Glutamatergic neuron (in vitro differentiated cells): ENCODE data around the gene THY1. TPM values are rescaled to one million over a fixed set of nuclear protein-coding genes. Genes with fewer than 3 reads are reported as not detected.

Experiments
- DNase-seq: peaks from one replicate; pipeline ENCODE4 v3.0.0; 2022
- H3K27ac Mint-ChIP-seq: one replicate; pipeline ENCODE4 v1.8.0; 2020; ENCODE audit warnings: mild to moderate bottlenecking, mixed read lengths, inconsistent platforms; ENCODE audit not compliant: unreplicated experiment
- H3K27me3 Mint-ChIP-seq: one replicate; pipeline ENCODE4 v1.8.0; 2020; ENCODE audit warnings: mild to moderate bottlenecking, moderate library complexity, mixed read lengths, inconsistent platforms; ENCODE audit not compliant: unreplicated experiment
- H3K36me3 Mint-ChIP-seq: one replicate; pipeline ENCODE4 v1.8.0; 2020; ENCODE audit warnings: mild to moderate bottlenecking, mixed read lengths, inconsistent platforms; ENCODE audit not compliant: unreplicated experiment
- H3K4me1 Mint-ChIP-seq: one replicate; pipeline ENCODE4 v1.8.0; 2020; ENCODE audit warnings: mild to moderate bottlenecking, low read depth, mixed read lengths, inconsistent platforms; ENCODE audit not compliant: unreplicated experiment
- H3K4me3 Mint-ChIP-seq: one replicate; pipeline ENCODE4 v1.8.0; 2020; ENCODE audit warnings: mild to moderate bottlenecking, mixed read lengths, inconsistent platforms; ENCODE audit not compliant: unreplicated experiment
- H3K9me3 Mint-ChIP-seq: one replicate; pipeline ENCODE4 v1.8.0; 2020; ENCODE audit warnings: mild to moderate bottlenecking, moderate library complexity, mixed read lengths, inconsistent platforms; ENCODE audit not compliant: unreplicated experiment
- long read RNA-seq: library from polyadenylated mRNA; unstranded; transcript quantifications from one replicate; pipeline ENCODE4 v2.0.0, GENCODE V29; 2020; ENCODE audit not compliant: unreplicated experiment
- total RNA-seq: library from RNA; stranded (reverse); fragmentation: NEBNext Ultra II Directional; extraction: Animal tissue kit (Norgen Biotek cat#: 25700); gene quantifications from one replicate; pipeline ENCODE4 v1.2.1, GENCODE V29; 2021; ENCODE audit not compliant: unreplicated experiment
- TF ChIP-seq, protein P1 (sequence below): fragments of 200-600 bp; sonication (generic); IDR thresholded peaks from one replicate; pipeline ENCODE4 v1.5.0; 2021; ENCODE audit not compliant: partially characterized antibody, unreplicated experiment

Gene THY1
- 22.0 TPM for total RNA-seq
- long read RNA-seq, transcript THY1-201 (4 exons, 3,556 nt): major isoform, 21 of 23 reads
- long read RNA-seq, partial matches to known transcripts: 1 of 23 reads
- long read RNA-seq, other reads (novel, unspliced or antisense): 0 of 23 reads

DNA sequence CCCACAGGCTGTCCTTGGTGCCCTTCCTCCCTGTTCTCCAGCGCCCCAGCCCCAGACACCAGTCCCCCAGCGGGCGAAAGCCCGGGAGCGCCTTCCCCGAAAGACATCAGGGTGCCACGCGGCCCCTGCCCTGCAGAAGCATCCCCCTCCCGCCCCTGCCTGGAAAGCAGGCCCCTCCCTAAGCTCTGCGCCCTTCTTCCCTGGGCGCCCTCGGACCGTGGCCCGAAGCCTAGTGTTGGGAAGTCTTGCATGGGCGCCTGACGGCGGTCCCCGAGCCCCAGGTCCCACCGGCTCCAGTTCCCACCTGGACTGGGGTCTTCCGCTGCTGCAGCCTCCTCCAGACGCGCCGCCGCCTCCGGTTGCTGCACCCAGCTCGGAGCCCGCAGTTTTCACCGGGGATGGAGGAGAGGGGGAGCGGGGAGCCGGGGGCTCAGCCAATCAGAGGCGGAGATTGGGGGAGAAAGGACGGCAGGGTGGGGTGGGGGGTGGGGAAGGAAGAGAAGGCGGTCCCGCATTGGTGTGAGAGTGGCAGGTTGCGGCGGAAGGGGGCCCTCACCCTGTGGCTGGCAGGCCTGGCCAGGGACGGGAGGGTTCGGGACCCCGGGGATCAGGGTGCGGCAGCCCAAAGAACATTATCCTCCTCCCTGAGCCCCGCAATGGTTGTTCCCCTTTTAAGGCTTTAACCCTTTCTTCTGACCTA, at the start of gene THY1:
TSS of gene THY1 (minus strand) at position 364 of the 700 bp plus-strand sequence. CDS start 2,267 bp downstream, outside the sequence.
- Mint-ChIP-seq H3K4me3 (peak within 1 kb of the TSS; percentile 96), H3K36me3 (no peaks in the 10 kb centered on the region), H3K4me1 (no peaks in the 10 kb centered on the region), H3K27ac (peak within 1 kb of the TSS; percentile 45), H3K9me3 (peaks cover 1% of the 10 kb centered on the region), H3K27me3 (peaks cover 16% of the 10 kb centered on the region)
- TF ChIP-seq, protein P1, sequence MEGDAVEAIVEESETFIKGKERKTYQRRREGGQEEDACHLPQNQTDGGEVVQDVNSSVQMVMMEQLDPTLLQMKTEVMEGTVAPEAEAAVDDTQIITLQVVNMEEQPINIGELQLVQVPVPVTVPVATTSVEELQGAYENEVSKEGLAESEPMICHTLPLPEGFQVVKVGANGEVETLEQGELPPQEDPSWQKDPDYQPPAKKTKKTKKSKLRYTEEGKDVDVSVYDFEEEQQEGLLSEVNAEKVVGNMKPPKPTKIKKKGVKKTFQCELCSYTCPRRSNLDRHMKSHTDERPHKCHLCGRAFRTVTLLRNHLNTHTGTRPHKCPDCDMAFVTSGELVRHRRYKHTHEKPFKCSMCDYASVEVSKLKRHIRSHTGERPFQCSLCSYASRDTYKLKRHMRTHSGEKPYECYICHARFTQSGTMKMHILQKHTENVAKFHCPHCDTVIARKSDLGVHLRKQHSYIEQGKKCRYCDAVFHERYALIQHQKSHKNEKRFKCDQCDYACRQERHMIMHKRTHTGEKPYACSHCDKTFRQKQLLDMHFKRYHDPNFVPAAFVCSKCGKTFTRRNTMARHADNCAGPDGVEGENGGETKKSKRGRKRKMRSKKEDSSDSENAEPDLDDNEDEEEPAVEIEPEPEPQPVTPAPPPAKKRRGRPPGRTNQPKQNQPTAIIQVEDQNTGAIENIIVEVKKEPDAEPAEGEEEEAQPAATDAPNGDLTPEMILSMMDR: no peak
- peak; percentile 66 for DNase-seq

DNA sequence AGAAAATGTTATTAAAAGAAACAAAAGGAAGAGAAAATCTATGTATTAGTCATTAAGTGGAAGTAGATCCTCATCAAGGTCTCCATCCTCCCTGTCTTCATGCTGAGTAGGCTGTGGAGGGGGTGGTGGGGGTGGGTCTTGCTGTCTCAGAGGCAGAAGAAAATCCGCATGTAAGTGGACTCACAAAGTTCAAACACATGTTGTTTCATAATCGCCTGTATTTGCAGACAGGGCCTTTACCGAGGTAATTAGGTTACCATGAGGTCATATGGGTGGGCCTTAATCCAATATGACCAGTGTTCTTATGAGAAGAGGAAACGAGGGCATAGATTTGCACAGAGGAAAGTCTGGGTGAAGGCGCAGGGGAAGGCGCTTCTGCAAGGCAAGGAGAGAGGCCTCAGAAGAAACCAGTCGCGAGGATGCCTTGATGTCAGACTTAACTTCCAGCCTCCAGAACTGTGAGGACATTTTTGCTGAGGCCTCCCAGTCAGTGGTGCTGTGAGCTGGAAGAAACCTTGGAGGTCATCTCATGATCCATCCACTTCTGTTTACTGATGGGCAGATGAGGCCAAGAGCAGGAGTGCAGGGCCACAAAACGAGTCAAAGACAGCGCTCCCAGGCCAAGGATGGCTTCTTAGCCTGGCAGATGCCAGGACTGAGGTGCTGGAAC, 49.3 kb upstream of the THY1 start:
- Mint-ChIP-seq H3K4me3 (no peak overlapping the region), H3K36me3 (peaks cover 9% of the 10 kb centered on the region), H3K27me3 (peaks cover 3% of the 10 kb centered on the region), H3K4me1 (peaks cover 13% of the 10 kb centered on the region), H3K9me3 (peaks cover 11% of the 10 kb centered on the region), H3K27ac (no peak overlapping the region)
- TF ChIP-seq, protein P1: no peak
- no peak for DNase-seq

DNA sequence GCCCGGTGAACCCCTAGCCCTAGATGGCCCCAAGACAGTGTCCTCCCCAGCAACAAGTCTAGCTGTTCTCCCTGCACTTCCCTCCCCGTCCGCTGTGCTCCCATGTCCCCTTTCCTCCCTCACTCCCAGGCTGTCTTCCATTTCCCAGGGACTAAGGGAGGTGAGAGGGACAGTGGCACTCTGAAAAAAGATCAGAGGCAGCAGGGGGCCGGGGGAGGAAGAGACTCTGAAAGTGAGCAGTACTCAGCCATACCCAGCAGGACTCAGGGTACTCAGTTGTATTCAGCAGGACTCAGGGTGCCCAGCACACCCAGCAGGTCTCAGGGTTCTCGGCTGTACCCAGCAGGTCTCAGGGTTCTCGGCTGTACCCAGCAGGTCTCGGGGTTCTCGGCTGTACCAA, 48.4 kb upstream of the THY1 start:
- H3K4me1 Mint-ChIP-seq: peaks cover 13% of the 10 kb centered on the region
- H3K9me3 Mint-ChIP-seq: peaks cover 11% of the 10 kb centered on the region
- H3K36me3 Mint-ChIP-seq: peaks cover 15% of the 10 kb centered on the region
- no peak for DNase-seq
- H3K27ac Mint-ChIP-seq: no peak overlapping the region
- peaks cover 3% of the 10 kb centered on the region for H3K27me3 Mint-ChIP-seq
- TF ChIP-seq, protein P1: no peak
- no peak overlapping the region for H3K4me3 Mint-ChIP-seq

DNA sequence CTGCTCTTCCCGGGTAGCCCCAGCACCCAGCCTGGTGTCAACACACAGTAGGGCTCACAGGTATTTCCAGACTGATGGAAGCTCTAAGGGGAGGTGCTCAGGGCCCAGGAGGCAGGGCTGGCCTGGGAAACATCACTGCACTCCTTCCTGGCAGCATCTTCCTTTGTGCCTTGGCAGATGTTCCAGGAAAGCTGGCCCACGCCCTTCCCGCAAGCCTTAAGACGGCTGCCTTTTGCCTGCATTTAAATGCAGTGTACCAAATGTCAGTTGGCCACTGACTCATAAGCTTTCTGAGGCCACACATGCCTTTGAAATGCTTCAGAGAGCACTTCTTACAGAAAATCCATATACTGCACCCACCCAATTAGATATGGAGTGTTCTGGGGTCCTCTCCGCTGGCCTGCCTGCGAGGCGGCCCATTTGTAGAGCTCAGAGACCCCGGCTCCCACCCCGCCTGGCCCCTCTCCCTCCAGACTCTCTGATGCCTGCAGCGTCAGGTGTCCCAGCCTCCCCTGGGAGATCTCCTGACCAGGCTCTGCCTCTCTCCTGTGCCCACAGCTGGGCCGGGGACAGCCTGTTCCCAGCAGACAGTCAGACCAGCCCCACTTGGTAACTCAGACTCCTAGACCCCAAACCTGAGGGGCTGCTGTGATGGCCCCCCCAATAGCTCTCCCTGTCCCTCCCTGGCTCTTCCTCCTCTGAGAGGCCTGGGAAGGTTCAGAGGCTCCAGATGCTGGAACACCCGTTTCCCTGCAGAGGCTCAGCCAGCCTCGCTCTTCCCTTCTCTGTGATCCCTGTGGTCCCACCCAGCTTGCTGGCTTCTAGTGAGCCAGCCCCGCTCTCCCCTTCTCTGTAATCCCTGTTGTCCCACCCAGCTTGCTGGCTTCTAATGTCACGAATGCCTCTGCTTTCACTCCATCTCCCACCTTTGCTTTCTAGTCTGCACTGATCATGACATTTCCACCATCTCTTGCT, 47.6 kb upstream of the THY1 start:
- Mint-ChIP-seq H3K4me3 (no peak overlapping the region), H3K9me3 (peaks cover 8% of the 10 kb centered on the region), H3K27me3 (peaks cover 3% of the 10 kb centered on the region), H3K36me3 (peaks cover 20% of the 10 kb centered on the region), H3K27ac (no peak overlapping the region), H3K4me1 (peaks cover 9% of the 10 kb centered on the region)
- no peak for DNase-seq
- TF ChIP-seq, protein P1: no peak
